Peyer's patch (tissue), 4 donors: Measurements from ENCODE around the gene NEDD9.

ENCODE experiments used
- POLR2A ChIP-seq, 2 donors: fragments of 450-650 bp; IDR thresholded peaks; one replicate each; pipeline ENCODE4 v1.5.1; 2017; ENCODE audit warnings: antibody characterized with exemption in 2 of 2, mild to moderate bottlenecking in 2 of 2, moderate library complexity in 2 of 2
- TF ChIP-seq, protein P1 (sequence below), 6 experiments: fragments of 450-650 bp in 4 of 6; fragments of 200-600 bp in 2 of 6; sonication (generic) in 1 of 6; IDR thresholded peaks; one replicate each; pipeline ENCODE4 v1.5.1; 2017 to 2019; ENCODE audit warnings: antibody characterized with exemption in 6 of 6, mild to moderate bottlenecking in 3 of 6, moderate library complexity in 1 of 6

- TF ChIP-seq, protein P1, sequence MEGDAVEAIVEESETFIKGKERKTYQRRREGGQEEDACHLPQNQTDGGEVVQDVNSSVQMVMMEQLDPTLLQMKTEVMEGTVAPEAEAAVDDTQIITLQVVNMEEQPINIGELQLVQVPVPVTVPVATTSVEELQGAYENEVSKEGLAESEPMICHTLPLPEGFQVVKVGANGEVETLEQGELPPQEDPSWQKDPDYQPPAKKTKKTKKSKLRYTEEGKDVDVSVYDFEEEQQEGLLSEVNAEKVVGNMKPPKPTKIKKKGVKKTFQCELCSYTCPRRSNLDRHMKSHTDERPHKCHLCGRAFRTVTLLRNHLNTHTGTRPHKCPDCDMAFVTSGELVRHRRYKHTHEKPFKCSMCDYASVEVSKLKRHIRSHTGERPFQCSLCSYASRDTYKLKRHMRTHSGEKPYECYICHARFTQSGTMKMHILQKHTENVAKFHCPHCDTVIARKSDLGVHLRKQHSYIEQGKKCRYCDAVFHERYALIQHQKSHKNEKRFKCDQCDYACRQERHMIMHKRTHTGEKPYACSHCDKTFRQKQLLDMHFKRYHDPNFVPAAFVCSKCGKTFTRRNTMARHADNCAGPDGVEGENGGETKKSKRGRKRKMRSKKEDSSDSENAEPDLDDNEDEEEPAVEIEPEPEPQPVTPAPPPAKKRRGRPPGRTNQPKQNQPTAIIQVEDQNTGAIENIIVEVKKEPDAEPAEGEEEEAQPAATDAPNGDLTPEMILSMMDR (IDR thresholded peaks at IDR 0.05), result no peak
- no peak for TF ChIP-seq POLR2A (IDR thresholded peaks at IDR 0.05)
Observed at GRCh38 chr6:11235062-11235461, 2.6 kb upstream of the NEDD9 start.
